ENCODE data around the gene FARS2. TPM values are rescaled to one million over a fixed set of nuclear protein-coding genes. Genes with fewer than 3 reads are reported as not detected.

FARS2 gene
- total and polyA plus RNA-seq, 9 of the 15 experiments (the other 6 are each of a cell fraction or from before 2014, with no cell fraction given), result 16.5 to 62.2 (median 27.0) TPM

- no peak for TF ChIP-seq MAZ (CRISPR knock-in tag; conservative IDR thresholded peaks at IDR 0.05 in 1 of 2, IDR thresholded peaks at IDR 0.05 in 1 of 2)
- no peak for TF ChIP-seq STAT6 (CRISPR knock-in tag; IDR thresholded peaks at IDR 0.05)
- no peak for TF ChIP-seq ZEB2 (IDR thresholded peaks at IDR 0.05)
- TF ChIP-seq GATAD2A (IDR thresholded peaks at IDR 0.05), result no peak
- no peak for TF ChIP-seq LARP7 (IDR thresholded peaks at IDR 0.05)
- no peak for TF ChIP-seq PHB (CRISPR knock-in tag; IDR thresholded peaks at IDR 0.05)
- in situ Hi-C loops (cut with MboI), result no loop called here
- BruUV-seq (replicated peaks), result no TSS peak
- ChIA-PET CTCF (ENCODE audit: low intra/inter-chr PET ratio) (interaction anchor here (0.5 kb wide), 1 partner anchor 750 kb away, joined by 4 read pairs; no protein-coding TSS in a partner anchor), POLR2A (interaction anchor here (0.8 kb wide), 1 partner anchor 16 kb away, joined by 4 read pairs; no protein-coding TSS in a partner anchor)
- intact Hi-C loops (cut with micrococcal nuclease), result no loop called here
- H3K27ac ChIP-seq (ENCODE audit: extremely low read depth, low read depth, low read length), result no peak overlapping the region
- no peak overlapping the region for H3K4me3 ChIP-seq
- H2AFZ ChIP-seq (ENCODE audit: low read depth, low read length), result no peak overlapping the region
- no peaks in the 10 kb centered on the region; the same call in 1 of the 2 replicates for H4K20me1 ChIP-seq (replicated peaks; ENCODE audit: control insufficient read depth, insufficient read depth, low read length)
- ATAC-seq (no peak), FAIRE-seq (peak; percentile 42), DNase-seq (ENCODE audit: extremely low read depth in 1 of 4, low spot score in 3 of 4) (no peak)
- H3K4me1 ChIP-seq (replicated peaks in 1 of 2; ENCODE audit: control insufficient read depth in 2 of 2, insufficient read depth in 2 of 2, low read length in 2 of 2), result no peaks in the 10 kb centered on the region
- peaks cover 3% of the 10 kb centered on the region for H3K9me1 ChIP-seq (ENCODE audit: control insufficient read depth, insufficient read depth, low read length)
- H3K9ac ChIP-seq (ENCODE audit: insufficient read depth in 1 of 2, low read depth in 2 of 2, low read length in 2 of 2), result no peak overlapping the region; a peak in 1 of 4 replicates
- no peak overlapping the region for H3K4me2 ChIP-seq (ENCODE audit: insufficient read depth, low read length)
- no peaks in the 10 kb centered on the region for H3K27me3 ChIP-seq (ENCODE audit: control insufficient read depth in 2 of 2, insufficient read depth in 2 of 2, low read length in 2 of 2)
- no peaks in the 10 kb centered on the region for H3K9me3 ChIP-seq (replicated peaks; ENCODE audit: control insufficient read depth, insufficient read depth, low read depth, low read length)
- no peaks in the 10 kb centered on the region for H3K36me3 ChIP-seq (ENCODE audit: control insufficient read depth, insufficient read depth, low read length)
- 75% methylated on average over 17 of the region's 17 CpGs for WGBS (ENCODE audit: insufficient coverage, low coverage, missing lambda C conversion rate)
- no peaks in the 10 kb centered on the region for H3K79me2 ChIP-seq (ENCODE audit: control insufficient read depth, insufficient read depth, low read length)
These were observed 391.3 kb downstream of the FARS2 start for GRCh38 chr6:5652406-5653137.
